SK-N-SH treated with all-trans-retinoic acid at 6 μM for 48 hours (cell line): ENCODE measurements around the gene TTC13.

Experiments used
- ATAC-seq: fragments of 200-7000 bp; cut with Tn5 transposase; 3 replicates; pipeline ENCODE4 v1.9.1; 2020; ENCODE audit warnings: mild to moderate bottlenecking, moderate library complexity
- ARNTL ChIP-seq: fragments of 450-650 bp; formaldehyde crosslinking; IDR thresholded peaks from 2 replicates; pipeline ENCODE4 v1.5.0; 2020; ENCODE audit warnings: low read depth, mild to moderate bottlenecking, moderate library complexity, borderline replicate concordance
- BACH2 ChIP-seq: fragments of 250-450 bp; sonication (Bioruptor Pico); IDR thresholded peaks from 2 replicates; pipeline ENCODE4 v1.9.0; 2021; ENCODE audit warnings: mild to moderate bottlenecking, borderline replicate concordance
- GLIS3 ChIP-seq: fragments of 250-450 bp; sonication (Bioruptor Pico); IDR thresholded peaks from 2 replicates; pipeline ENCODE4 v1.5.0; 2020; ENCODE audit warnings: mild to moderate bottlenecking, moderate library complexity
- OSR1 ChIP-seq: fragments of 250-450 bp; sonication (Bioruptor Pico); IDR thresholded peaks from 2 replicates; pipeline ENCODE4 v1.8.0; 2022; ENCODE audit warnings: moderate library complexity, mild to moderate bottlenecking, inconsistent platforms
- PPARA ChIP-seq: fragments of 250-450 bp; sonication (Bioruptor Pico); IDR thresholded peaks from 2 replicates; pipeline ENCODE4 v1.5.0; 2020; ENCODE audit warnings: mild to moderate bottlenecking, borderline replicate concordance
- RARB ChIP-seq: fragments of 250-450 bp; sonication (Bioruptor Pico); IDR thresholded peaks from 2 replicates; pipeline ENCODE4 v1.8.0; 2021; ENCODE audit warnings: mild to moderate bottlenecking, moderate library complexity
- SNAI2 ChIP-seq: fragments of 250-450 bp; sonication (Bioruptor Pico); IDR thresholded peaks from 2 replicates; pipeline ENCODE4 v1.5.0; 2020; ENCODE audit warnings: mild to moderate bottlenecking, moderate library complexity
- TCF4 ChIP-seq: fragments of 250-450 bp; sonication (Bioruptor Pico); IDR thresholded peaks from 2 replicates; pipeline ENCODE4 v1.8.0; 2021; ENCODE audit warnings: mild to moderate bottlenecking, moderate library complexity, borderline replicate concordance
- TOX ChIP-seq: fragments of 250-450 bp; sonication (Bioruptor Pico); IDR thresholded peaks from 2 replicates; pipeline ENCODE4 v1.8.0; 2021; ENCODE audit warnings: mild to moderate bottlenecking, moderate library complexity, borderline replicate concordance
- ZC3H10 ChIP-seq: fragments of 250-450 bp; sonication (Bioruptor Pico); IDR thresholded peaks from 2 replicates; pipeline ENCODE4 v1.5.1; 2021; ENCODE audit warnings: mild to moderate bottlenecking, moderate library complexity
- ZFP3 ChIP-seq: fragments of 250-450 bp; sonication (Bioruptor Pico); IDR thresholded peaks from 2 replicates; pipeline ENCODE4 v1.5.0; 2020; ENCODE audit warnings: mild to moderate bottlenecking, moderate library complexity
- ZFP30 ChIP-seq: fragments of 450-650 bp; formaldehyde crosslinking; IDR thresholded peaks from 2 replicates; pipeline ENCODE4 v1.5.0; 2022; ENCODE audit warnings: mild to moderate bottlenecking, moderate library complexity
- ZNF565 ChIP-seq: fragments of 450-650 bp; formaldehyde crosslinking; conservative IDR thresholded peaks from 2 replicates; pipeline ENCODE4 v1.5.0; 2020; ENCODE audit warnings: low read depth, mild to moderate bottlenecking, moderate library complexity
- ZNF70 ChIP-seq: fragments of 450-650 bp; formaldehyde crosslinking; IDR thresholded peaks from 2 replicates; pipeline ENCODE4 v1.5.0; 2020; ENCODE audit warnings: mild to moderate bottlenecking, moderate library complexity
- ZNF8 ChIP-seq: fragments of 450-650 bp; formaldehyde crosslinking; IDR thresholded peaks from 2 replicates; pipeline ENCODE4 v1.5.0; 2020; ENCODE audit warnings: mild to moderate bottlenecking, moderate library complexity
- TF ChIP-seq, protein P1 (sequence below): fragments of 250-450 bp; sonication (Bioruptor Pico); IDR thresholded peaks from 2 replicates; pipeline ENCODE4 v1.5.1; 2021; ENCODE audit warnings: mild to moderate bottlenecking, moderate library complexity
- TF ChIP-seq, protein P2 (sequence below): fragments of 250-450 bp; sonication (Bioruptor Pico); IDR thresholded peaks from 2 replicates; pipeline ENCODE4 v1.5.1; 2020; ENCODE audit warnings: low read depth, mild to moderate bottlenecking, moderate library complexity
- TF ChIP-seq, protein P3 (sequence below): fragments of 250-450 bp; sonication (Bioruptor Pico); IDR thresholded peaks from 2 replicates; pipeline ENCODE4 v1.8.0; 2021; ENCODE audit warnings: low read depth, mild to moderate bottlenecking, moderate library complexity, borderline replicate concordance
- TF ChIP-seq, protein P4 (sequence below): fragments of 250-450 bp; sonication (Bioruptor Pico); IDR thresholded peaks from 2 replicates; pipeline ENCODE4 v1.5.0; 2020; ENCODE audit warnings: mild to moderate bottlenecking, moderate library complexity
- TF ChIP-seq, protein P5 (sequence below): fragments of 250-450 bp; sonication (Bioruptor Pico); IDR thresholded peaks from 2 replicates; pipeline ENCODE4 v1.8.0; 2020; ENCODE audit warnings: mild to moderate bottlenecking, moderate library complexity, borderline replicate concordance

TTC13 gene

DNA sequence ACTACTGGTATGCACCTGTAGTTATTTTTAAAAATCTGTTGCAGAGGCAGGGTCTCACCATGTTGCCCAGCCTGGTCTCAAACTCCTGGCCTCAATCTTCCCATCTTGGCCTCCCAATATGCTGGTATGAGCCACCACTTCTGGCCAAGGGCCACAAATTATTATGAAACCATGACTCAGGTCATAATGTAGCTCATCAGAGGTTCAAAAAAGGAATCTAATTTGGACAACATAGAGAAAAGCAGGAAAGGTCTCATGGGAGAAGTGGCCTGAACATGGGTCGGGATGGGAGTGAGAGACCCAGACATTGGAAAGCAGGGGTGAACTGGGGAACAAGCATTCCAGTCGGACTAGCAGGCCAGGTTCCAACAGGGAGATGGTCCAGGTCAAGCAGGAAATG is 65.2 kb downstream of the TTC13 start:
- TF ChIP-seq ZNF70 (no peak), GLIS3 (CRISPR knock-in tag) (no peak), PPARA (CRISPR knock-in tag) (no peak), ZFP3 (CRISPR knock-in tag) (no peak), ARNTL (CRISPR knock-in tag) (no peak), ZNF8 (no peak), SNAI2 (CRISPR knock-in tag) (no peak), ZNF565 (CRISPR knock-in tag) (no peak), ZC3H10 (CRISPR knock-in tag) (no peak), BACH2 (CRISPR knock-in tag) (no peak), TOX (no peak), TCF4 (CRISPR knock-in tag) (no peak), RARB (CRISPR knock-in tag) (no peak)
- TF ChIP-seq, protein P1, sequence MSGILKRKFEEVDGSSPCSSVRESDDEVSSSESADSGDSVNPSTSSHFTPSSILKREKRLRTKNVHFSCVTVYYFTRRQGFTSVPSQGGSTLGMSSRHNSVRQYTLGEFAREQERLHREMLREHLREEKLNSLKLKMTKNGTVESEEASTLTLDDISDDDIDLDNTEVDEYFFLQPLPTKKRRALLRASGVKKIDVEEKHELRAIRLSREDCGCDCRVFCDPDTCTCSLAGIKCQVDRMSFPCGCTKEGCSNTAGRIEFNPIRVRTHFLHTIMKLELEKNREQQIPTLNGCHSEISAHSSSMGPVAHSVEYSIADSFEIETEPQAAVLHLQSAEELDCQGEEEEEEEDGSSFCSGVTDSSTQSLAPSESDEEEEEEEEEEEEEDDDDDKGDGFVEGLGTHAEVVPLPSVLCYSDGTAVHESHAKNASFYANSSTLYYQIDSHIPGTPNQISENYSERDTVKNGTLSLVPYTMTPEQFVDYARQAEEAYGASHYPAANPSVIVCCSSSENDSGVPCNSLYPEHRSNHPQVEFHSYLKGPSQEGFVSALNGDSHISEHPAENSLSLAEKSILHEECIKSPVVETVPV (CRISPR knock-in tag), result no peak
- TF ChIP-seq, protein P2, sequence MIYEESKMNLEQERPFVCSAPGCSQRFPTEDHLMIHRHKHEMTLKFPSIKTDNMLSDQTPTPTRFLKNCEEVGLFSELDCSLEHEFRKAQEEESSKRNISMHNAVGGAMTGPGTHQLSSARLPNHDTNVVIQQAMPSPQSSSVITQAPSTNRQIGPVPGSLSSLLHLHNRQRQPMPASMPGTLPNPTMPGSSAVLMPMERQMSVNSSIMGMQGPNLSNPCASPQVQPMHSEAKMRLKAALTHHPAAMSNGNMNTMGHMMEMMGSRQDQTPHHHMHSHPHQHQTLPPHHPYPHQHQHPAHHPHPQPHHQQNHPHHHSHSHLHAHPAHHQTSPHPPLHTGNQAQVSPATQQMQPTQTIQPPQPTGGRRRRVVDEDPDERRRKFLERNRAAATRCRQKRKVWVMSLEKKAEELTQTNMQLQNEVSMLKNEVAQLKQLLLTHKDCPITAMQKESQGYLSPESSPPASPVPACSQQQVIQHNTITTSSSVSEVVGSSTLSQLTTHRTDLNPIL (CRISPR knock-in tag), result no peak
- TF ChIP-seq, protein P3, sequence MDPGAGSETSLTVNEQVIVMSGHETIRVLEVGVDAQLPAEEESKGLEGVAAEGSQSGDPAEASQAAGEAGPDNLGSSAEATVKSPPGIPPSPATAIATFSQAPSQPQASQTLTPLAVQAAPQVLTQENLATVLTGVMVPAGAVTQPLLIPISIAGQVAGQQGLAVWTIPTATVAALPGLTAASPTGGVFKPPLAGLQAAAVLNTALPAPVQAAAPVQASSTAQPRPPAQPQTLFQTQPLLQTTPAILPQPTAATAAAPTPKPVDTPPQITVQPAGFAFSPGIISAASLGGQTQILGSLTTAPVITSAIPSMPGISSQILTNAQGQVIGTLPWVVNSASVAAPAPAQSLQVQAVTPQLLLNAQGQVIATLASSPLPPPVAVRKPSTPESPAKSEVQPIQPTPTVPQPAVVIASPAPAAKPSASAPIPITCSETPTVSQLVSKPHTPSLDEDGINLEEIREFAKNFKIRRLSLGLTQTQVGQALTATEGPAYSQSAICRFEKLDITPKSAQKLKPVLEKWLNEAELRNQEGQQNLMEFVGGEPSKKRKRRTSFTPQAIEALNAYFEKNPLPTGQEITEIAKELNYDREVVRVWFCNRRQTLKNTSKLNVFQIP (CRISPR knock-in tag), result no peak
- no peak for ATAC-seq

DNA sequence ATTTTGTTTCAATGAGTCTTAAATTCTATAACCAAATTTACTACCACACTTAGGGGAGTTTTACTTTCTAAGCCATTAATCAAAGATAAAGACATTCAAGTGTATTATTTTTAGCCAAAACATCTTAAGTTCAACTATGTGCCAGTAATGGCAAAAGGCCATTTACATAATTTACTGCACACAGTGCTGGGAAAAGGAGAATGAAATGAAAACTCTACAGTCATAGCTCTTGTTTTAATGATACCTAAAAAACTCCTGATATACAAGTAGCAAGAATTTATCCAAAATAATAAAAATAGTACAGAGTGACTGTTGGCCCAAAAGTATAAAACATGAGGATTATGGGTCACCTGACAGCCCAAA is 67.9 kb downstream of the TTC13 start:
- ATAC-seq, result no peak
- TF ChIP-seq SNAI2 (CRISPR knock-in tag) (no peak), PPARA (CRISPR knock-in tag) (no peak), ZC3H10 (CRISPR knock-in tag) (no peak), ZNF565 (CRISPR knock-in tag) (no peak), ZNF8 (no peak), OSR1 (CRISPR knock-in tag) (no peak), ZNF70 (no peak)
- TF ChIP-seq, protein P4, sequence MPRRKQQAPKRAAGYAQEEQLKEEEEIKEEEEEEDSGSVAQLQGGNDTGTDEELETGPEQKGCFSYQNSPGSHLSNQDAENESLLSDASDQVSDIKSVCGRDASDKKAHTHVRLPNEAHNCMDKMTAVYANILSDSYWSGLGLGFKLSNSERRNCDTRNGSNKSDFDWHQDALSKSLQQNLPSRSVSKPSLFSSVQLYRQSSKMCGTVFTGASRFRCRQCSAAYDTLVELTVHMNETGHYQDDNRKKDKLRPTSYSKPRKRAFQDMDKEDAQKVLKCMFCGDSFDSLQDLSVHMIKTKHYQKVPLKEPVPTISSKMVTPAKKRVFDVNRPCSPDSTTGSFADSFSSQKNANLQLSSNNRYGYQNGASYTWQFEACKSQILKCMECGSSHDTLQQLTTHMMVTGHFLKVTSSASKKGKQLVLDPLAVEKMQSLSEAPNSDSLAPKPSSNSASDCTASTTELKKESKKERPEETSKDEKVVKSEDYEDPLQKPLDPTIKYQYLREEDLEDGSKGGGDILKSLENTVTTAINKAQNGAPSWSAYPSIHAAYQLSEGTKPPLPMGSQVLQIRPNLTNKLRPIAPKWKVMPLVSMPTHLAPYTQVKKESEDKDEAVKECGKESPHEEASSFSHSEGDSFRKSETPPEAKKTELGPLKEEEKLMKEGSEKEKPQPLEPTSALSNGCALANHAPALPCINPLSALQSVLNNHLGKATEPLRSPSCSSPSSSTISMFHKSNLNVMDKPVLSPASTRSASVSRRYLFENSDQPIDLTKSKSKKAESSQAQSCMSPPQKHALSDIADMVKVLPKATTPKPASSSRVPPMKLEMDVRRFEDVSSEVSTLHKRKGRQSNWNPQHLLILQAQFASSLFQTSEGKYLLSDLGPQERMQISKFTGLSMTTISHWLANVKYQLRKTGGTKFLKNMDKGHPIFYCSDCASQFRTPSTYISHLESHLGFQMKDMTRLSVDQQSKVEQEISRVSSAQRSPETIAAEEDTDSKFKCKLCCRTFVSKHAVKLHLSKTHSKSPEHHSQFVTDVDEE (CRISPR knock-in tag), result no peak
- TF ChIP-seq, protein P2 (CRISPR knock-in tag), result no peak
- TF ChIP-seq, all 23 proteins: peak for 0

DNA sequence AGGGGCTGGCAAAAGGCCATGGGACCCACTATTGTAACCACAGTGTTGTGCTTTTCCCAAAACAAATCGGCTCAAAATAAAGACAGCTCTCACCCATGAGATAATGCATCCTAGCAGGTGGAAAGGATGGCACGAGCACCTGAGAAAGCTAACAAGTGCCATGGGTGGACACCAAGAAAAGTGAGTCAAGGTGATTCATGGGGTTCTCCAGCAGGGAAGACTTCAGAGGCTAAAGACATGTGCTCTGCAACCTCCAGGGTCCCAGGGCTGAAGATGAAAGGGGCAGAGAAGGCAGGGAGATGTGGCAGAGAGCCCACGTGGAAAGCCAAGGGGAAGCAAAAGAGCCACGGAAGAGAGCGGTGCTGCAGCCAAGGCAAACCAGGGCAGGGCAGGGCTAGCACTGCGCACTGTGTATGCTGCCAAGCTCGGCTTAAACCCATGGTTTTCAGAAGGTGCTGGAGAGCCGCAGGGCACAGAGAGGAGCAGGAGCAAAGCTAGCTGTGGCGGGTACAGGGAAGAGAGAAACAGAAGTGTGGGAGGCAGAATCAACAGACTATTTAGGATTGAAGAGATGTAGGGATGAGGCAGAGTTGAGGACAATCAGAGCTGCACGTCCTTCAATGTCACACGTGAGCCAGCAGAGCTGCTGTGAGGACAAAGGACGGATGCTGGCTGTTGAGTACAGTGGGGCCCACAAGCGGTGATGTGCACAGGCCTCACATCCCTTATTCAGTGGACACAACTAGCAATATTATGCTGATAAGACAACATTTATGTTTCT is 68.5 kb downstream of the TTC13 start:
- ATAC-seq, result no peak; the same call in 2 of the 3 replicates
- TF ChIP-seq ZFP30 (CRISPR knock-in tag), result no peak
- TF ChIP-seq, protein P2 (CRISPR knock-in tag), result no peak
- TF ChIP-seq ARNTL (CRISPR knock-in tag), result no peak
- TF ChIP-seq ZNF70, result no peak
- TF ChIP-seq PPARA (CRISPR knock-in tag), result no peak
- TF ChIP-seq, protein P5, sequence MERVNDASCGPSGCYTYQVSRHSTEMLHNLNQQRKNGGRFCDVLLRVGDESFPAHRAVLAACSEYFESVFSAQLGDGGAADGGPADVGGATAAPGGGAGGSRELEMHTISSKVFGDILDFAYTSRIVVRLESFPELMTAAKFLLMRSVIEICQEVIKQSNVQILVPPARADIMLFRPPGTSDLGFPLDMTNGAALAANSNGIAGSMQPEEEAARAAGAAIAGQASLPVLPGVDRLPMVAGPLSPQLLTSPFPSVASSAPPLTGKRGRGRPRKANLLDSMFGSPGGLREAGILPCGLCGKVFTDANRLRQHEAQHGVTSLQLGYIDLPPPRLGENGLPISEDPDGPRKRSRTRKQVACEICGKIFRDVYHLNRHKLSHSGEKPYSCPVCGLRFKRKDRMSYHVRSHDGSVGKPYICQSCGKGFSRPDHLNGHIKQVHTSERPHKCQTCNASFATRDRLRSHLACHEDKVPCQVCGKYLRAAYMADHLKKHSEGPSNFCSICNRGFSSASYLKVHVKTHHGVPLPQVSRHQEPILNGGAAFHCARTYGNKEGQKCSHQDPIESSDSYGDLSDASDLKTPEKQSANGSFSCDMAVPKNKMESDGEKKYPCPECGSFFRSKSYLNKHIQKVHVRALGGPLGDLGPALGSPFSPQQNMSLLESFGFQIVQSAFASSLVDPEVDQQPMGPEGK (CRISPR knock-in tag), result no peak
- no peak for TF ChIP-seq ZNF565 (CRISPR knock-in tag)
- TF ChIP-seq, protein P4 (CRISPR knock-in tag), result no peak
- no peak for TF ChIP-seq SNAI2 (CRISPR knock-in tag)
- no peak for TF ChIP-seq RARB (CRISPR knock-in tag)
- TF ChIP-seq, all 23 proteins: peak for 0
